K562 (cell line): ENCODE measurements around the gene NRM. TPM values are rescaled to one million over a fixed set of nuclear protein-coding genes. Genes with fewer than 3 reads are reported as not detected.

ENCODE experiments used
- C11orf30 ChIP-seq: fragments of 450-650 bp; IDR thresholded peaks from 2 replicates; pipeline ENCODE4 v1.6.1; 2016; ENCODE audit warnings: low read depth, mild to moderate bottlenecking
- CBX8 ChIP-seq: fragments of 200-600 bp; sonication (generic); IDR thresholded peaks from 2 replicates; pipeline ENCODE4 v1.6.1; 2012; ENCODE audit warnings: borderline replicate concordance, mixed run types, low read depth, mild to moderate bottlenecking, moderate library complexity, mixed read lengths, low read length, control low read depth, inconsistent platforms; ENCODE audit not compliant: poor library complexity, severe bottlenecking; ENCODE audit errors: extremely low read depth
- CHCHD3 ChIP-seq: fragments of 250-450 bp; sonication (Bioruptor Pico); IDR thresholded peaks from 2 replicates; pipeline ENCODE4 v2.1.2; 2022; ENCODE audit warnings: mild to moderate bottlenecking
- FOSL1 ChIP-seq: fragments of 200-800 bp; sonication (Bioruptor generic); conservative IDR thresholded peaks from 2 replicates; pipeline ENCODE4 v1.6.1; 2016; ENCODE audit warnings: missing genetic modification characterization, missing compliant biosample characterization
- FOXJ2 ChIP-seq: fragments of 200-800 bp; sonication (Bioruptor generic); IDR thresholded peaks from 2 replicates; pipeline ENCODE4 v1.6.1; 2016; ENCODE audit warnings: missing genetic modification characterization, missing compliant biosample characterization
- IRF2 ChIP-seq: sonication (generic); formaldehyde crosslinking; IDR thresholded peaks from 2 replicates; pipeline ENCODE4 v1.8.1; 2022; ENCODE audit warnings: mild to moderate bottlenecking, missing genetic modification reagents
- MCM5 ChIP-seq: fragments of 450-650 bp; IDR thresholded peaks from 2 replicates; pipeline ENCODE4 v1.6.1; 2016; ENCODE audit warnings: low read depth
- MTF1 ChIP-seq: fragments of 250-450 bp; sonication (Bioruptor Pico); IDR thresholded peaks from 2 replicates; pipeline ENCODE4 v1.9.0; 2021; ENCODE audit warnings: moderate library complexity, mild to moderate bottlenecking, inconsistent platforms, borderline replicate concordance
- MYBL2 ChIP-seq, 2 experiments: fragments of 450-650 bp in 1 of 2; sonication (generic) in 1 of 2; formaldehyde crosslinking in 1 of 2; IDR thresholded peaks; 2 replicates each; pipeline versions ENCODE4 v1.6.1 to v1.8.1; 2017 to 2022; ENCODE audit warnings: borderline replicate concordance in 1 of 2, inconsistent platforms in 1 of 2, low read depth in 1 of 2, mild to moderate bottlenecking in 1 of 2, missing genetic modification reagents in 1 of 2, moderate library complexity in 1 of 2
- SMAD1 ChIP-seq: fragments of 150-350 bp; IDR thresholded peaks from 2 replicates; pipeline ENCODE4 v1.6.1; 2014; ENCODE audit warnings: low read length, low read depth; ENCODE audit not compliant: partially characterized antibody
- SMARCC2 ChIP-seq: fragments of 450-650 bp; IDR thresholded peaks from 2 replicates; pipeline ENCODE4 v1.6.1; 2017; ENCODE audit warnings: antibody characterized with exemption, moderate library complexity, mild to moderate bottlenecking, low read depth
- TBL1XR1 ChIP-seq, 2 experiments: IDR thresholded peaks; 2 replicates each; pipeline ENCODE4 v1.6.1; 2012; ENCODE audit warnings: improper control_type of control experiment in 2 of 2, low read length in 2 of 2, mild to moderate bottlenecking in 1 of 2
- U2AF1 ChIP-seq: fragments of 200-400 bp; formaldehyde crosslinking; optimal IDR thresholded peaks from 2 replicates; pipeline ENCODE3; 2017; ENCODE audit warnings: mild to moderate bottlenecking, low read depth, low read length, moderate library complexity
- ZBTB17 ChIP-seq: fragments of 450-650 bp; formaldehyde crosslinking; IDR thresholded peaks from 2 replicates; pipeline ENCODE4 v1.4.0; 2020; ENCODE audit warnings: mild to moderate bottlenecking
- ZBTB2 ChIP-seq: fragments of 450-650 bp; IDR thresholded peaks from 2 replicates; pipeline ENCODE4 v1.6.1; 2016; ENCODE audit warnings: antibody characterized with exemption
- ZNF282 ChIP-seq: sonication (generic); formaldehyde crosslinking; IDR thresholded peaks from 2 replicates; pipeline ENCODE4 v1.8.1; 2023; ENCODE audit warnings: missing genetic modification reagents
- ZNF431 ChIP-seq: sonication (generic); formaldehyde crosslinking; IDR thresholded peaks from 2 replicates; pipeline ENCODE4 v1.8.0; 2022; ENCODE audit warnings: mild to moderate bottlenecking, missing genetic modification reagents
- ZNF507 ChIP-seq: conservative IDR thresholded peaks from 2 replicates; pipeline ENCODE4 v1.6.1; 2017; ENCODE audit warnings: missing genetic modification characterization, missing compliant biosample characterization
- polyA plus RNA-seq, 8 experiments: library from polyadenylated mRNA; depleted of rRNA in 4 of 8; stranded (reverse) in 5 of 8; unstranded in 3 of 8; fragments of >200 nt; fragmentation: Nextera tagmentation in 2 of 8; fragmentation: Illumina TruSeq in 1 of 8; extraction: Ambion mirVana in 2 of 8; extraction: Trizol in 1 of 8; gene quantifications; 2 replicates each; pipeline versions ENCODE4 v1.2.1 to v1.2.3, GENCODE V29; 2011 to 2014; ENCODE audit warnings: inconsistent platforms in 1 of 8, missing spikeins in 1 of 8
- total RNA-seq, 7 experiments: library from RNA; depleted of rRNA in 6 of 7; stranded (reverse); fragments of >200 nt in 6 of 7; fragmentation: Illumina TruSeq in 2 of 7; extraction: Trizol in 2 of 7; gene quantifications; 2 replicates each; pipeline versions ENCODE4 v1.2.1 to v1.2.3, GENCODE V29; 2011 to 2021; ENCODE audit warnings: low replicate concordance in 1 of 7
- TF ChIP-seq, protein P1 (sequence below), 2 experiments: IDR thresholded peaks in 1 of 2; conservative IDR thresholded peaks in 1 of 2; 2 replicates each; pipeline ENCODE4 v1.6.1; 2016; ENCODE audit warnings: low read depth in 2 of 2, mild to moderate bottlenecking in 1 of 2, missing compliant biosample characterization in 1 of 2, missing genetic modification characterization in 1 of 2, moderate library complexity in 1 of 2
- TF ChIP-seq, protein P2 (sequence below): fragments of 150-350 bp; IDR thresholded peaks from 2 replicates; pipeline ENCODE4 v1.6.1; 2014; ENCODE audit warnings: low read depth, mild to moderate bottlenecking, low read length, borderline replicate concordance

Gene NRM
- total and polyA plus RNA-seq, 9 of the 15 experiments (the other 6 are each of a cell fraction or from before 2014, with no cell fraction given), result 9.7 to 58.2 (median 18.1) TPM

DNA sequence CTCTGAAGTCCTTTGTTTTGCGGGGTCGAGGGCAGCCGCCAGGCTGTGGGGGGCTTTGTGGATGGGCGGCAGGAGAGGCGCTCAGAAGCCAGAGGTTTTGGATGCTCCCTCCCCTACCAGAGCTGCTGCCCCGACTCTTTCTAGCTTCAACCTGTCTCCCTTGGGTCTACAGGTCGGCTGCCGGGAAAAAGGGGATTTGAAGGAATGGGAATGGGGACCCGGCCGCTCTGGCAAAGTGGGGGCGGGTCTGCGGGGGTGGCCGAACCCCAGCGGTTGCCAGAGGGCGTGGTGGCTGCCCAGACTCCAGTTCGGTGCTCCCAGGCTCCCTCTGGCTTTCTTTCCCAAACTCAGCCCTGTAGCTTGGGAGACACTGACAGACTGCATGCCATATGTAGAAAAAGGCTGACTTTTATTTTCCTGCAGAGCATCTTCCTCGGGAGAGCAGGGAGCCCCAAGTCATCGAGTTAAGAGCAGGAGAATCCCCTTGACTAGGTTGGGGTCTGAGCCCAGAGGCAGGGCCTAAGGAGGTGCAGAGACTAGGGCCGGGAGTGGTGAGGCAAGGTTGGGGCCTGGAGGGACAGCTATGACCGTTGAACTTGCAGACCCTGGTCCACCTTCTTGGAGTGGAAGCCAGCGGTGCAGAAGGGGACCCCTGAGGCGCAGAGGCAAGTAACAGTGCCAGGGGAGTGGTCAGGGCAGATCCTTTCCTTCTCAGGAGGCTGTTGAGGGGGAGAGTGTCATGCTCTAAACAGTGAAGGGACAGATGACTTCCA, 2.9 kb downstream of the NRM start (continued):
- TF ChIP-seq ZBTB2, result no peak
- TF ChIP-seq U2AF1, result no peak
- TF ChIP-seq SMARCC2, result no peak
- TF ChIP-seq ZBTB17 (CRISPR knock-in tag), result no peak
- TF ChIP-seq TBL1XR1 (IDR thresholded peaks at IDR 0.05; ENCODE audit: low read length in 2 of 2), result no peak
- TF ChIP-seq, protein P1, sequence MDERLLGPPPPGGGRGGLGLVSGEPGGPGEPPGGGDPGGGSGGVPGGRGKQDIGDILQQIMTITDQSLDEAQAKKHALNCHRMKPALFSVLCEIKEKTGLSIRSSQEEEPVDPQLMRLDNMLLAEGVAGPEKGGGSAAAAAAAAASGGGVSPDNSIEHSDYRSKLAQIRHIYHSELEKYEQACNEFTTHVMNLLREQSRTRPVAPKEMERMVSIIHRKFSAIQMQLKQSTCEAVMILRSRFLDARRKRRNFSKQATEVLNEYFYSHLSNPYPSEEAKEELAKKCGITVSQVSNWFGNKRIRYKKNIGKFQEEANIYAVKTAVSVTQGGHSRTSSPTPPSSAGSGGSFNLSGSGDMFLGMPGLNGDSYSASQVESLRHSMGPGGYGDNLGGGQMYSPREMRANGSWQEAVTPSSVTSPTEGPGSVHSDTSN (CRISPR knock-in tag; IDR thresholded peaks at IDR 0.05; ENCODE audit: low read depth), result no peak
- TF ChIP-seq, protein P1 (tag; conservative IDR thresholded peaks at IDR 0.05; ENCODE audit: low read depth), result no peak
- no peak for TF ChIP-seq ZNF507
- TF ChIP-seq, protein P2, sequence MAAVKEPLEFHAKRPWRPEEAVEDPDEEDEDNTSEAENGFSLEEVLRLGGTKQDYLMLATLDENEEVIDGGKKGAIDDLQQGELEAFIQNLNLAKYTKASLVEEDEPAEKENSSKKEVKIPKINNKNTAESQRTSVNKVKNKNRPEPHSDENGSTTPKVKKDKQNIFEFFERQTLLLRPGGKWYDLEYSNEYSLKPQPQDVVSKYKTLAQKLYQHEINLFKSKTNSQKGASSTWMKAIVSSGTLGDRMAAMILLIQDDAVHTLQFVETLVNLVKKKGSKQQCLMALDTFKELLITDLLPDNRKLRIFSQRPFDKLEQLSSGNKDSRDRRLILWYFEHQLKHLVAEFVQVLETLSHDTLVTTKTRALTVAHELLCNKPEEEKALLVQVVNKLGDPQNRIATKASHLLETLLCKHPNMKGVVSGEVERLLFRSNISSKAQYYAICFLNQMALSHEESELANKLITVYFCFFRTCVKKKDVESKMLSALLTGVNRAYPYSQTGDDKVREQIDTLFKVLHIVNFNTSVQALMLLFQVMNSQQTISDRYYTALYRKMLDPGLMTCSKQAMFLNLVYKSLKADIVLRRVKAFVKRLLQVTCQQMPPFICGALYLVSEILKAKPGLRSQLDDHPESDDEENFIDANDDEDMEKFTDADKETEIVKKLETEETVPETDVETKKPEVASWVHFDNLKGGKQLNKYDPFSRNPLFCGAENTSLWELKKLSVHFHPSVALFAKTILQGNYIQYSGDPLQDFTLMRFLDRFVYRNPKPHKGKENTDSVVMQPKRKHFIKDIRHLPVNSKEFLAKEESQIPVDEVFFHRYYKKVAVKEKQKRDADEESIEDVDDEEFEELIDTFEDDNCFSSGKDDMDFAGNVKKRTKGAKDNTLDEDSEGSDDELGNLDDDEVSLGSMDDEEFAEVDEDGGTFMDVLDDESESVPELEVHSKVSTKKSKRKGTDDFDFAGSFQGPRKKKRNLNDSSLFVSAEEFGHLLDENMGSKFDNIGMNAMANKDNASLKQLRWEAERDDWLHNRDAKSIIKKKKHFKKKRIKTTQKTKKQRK, result no peak
- no peak for TF ChIP-seq MYBL2 (IDR thresholded peaks at IDR 0.05; ENCODE audit: low read depth)
- no peak for TF ChIP-seq MYBL2 (CRISPR knock-in tag; IDR thresholded peaks at IDR 0.05; ENCODE audit: borderline replicate concordance)
- TF ChIP-seq ZNF431 (CRISPR knock-in tag), result 0 out of 2 replicates have a peak, but pooled peaks have one; percentile 29
- no peak for TF ChIP-seq IRF2 (CRISPR knock-in tag)
- no peak for TF ChIP-seq CHCHD3 (CRISPR knock-in tag)
- TF ChIP-seq C11orf30, result no peak
- TF ChIP-seq CBX8, result no peak
- no peak for TF ChIP-seq SMAD1
- no peak for TF ChIP-seq FOXJ2
- TF ChIP-seq MTF1, result no peak
- TF ChIP-seq MCM5, result no peak
- TF ChIP-seq ZNF282 (CRISPR knock-in tag), result no peak
- TF ChIP-seq FOSL1 (tag), result peak; percentile 71
